Muscle layer of colon (tissue), 2 donors: ENCODE results near the gene PTPN13.

ENCODE experiments used
- H3K27ac ChIP-seq: one replicate; pipeline ENCODE4 v1.7.0; 2013; ENCODE audit warnings: low read depth, mild to moderate bottlenecking, low read length, moderate library complexity
- H3K27me3 ChIP-seq, 2 donors: one replicate each; pipeline ENCODE4 v1.7.0; 2013; ENCODE audit warnings: low read length in 2 of 2, mild to moderate bottlenecking in 2 of 2; ENCODE audit not compliant: insufficient read depth in 2 of 2, control insufficient read depth in 1 of 2
- H3K36me3 ChIP-seq: one replicate; pipeline ENCODE4 v1.7.0; 2013; ENCODE audit warnings: mild to moderate bottlenecking, low read length; ENCODE audit not compliant: insufficient read depth
- H3K4me1 ChIP-seq: one replicate; pipeline ENCODE4 v1.7.0; 2013; ENCODE audit warnings: mild to moderate bottlenecking, low read length; ENCODE audit not compliant: insufficient read depth
- H3K4me3 ChIP-seq, 2 donors: one replicate each; pipeline ENCODE4 v1.7.0; 2013; ENCODE audit warnings: low read length in 2 of 2, low read depth in 1 of 2, mild to moderate bottlenecking in 1 of 2, moderate library complexity in 1 of 2
- H3K9ac ChIP-seq: one replicate; pipeline ENCODE4 v1.7.0; 2013; ENCODE audit warnings: low read length
- H3K9me3 ChIP-seq: one replicate; pipeline ENCODE4 v1.7.0; 2013; ENCODE audit warnings: mild to moderate bottlenecking, low read length
- donor health status: abdominal sarcoma.
- donor health status: Adenocarcinoma of cecum.

PTPN13 gene

GRCh38 chr4:86563416-86563815 lies 30.7 kb upstream of the PTPN13 start:
- Histone ChIP-seq H3K27me3 (no peaks in the 10 kb centered on the region), H3K4me1 (no peaks in the 10 kb centered on the region), H3K9me3 (no peaks in the 10 kb centered on the region), H3K36me3 (no peaks in the 10 kb centered on the region), H3K4me3 (no peak overlapping the region), H3K27ac (no peak overlapping the region), H3K9ac (no peak overlapping the region)

- Histone ChIP-seq H3K9me3 (no peaks in the 10 kb centered on the region), H3K9ac (no peak overlapping the region), H3K36me3 (no peaks in the 10 kb centered on the region), H3K27ac (no peak overlapping the region), H3K27me3 (no peaks in the 10 kb centered on the region), H3K4me3 (no peak overlapping the region), H3K4me1 (no peaks in the 10 kb centered on the region)
Observed at GRCh38 chr4:86564795-86565194, 29.3 kb upstream of the PTPN13 start.

GRCh38 chr4:86565651-86566050 lies 28.5 kb upstream of the PTPN13 start:
- no peaks in the 10 kb centered on the region for H3K27me3 ChIP-seq
- no peaks in the 10 kb centered on the region for H3K9me3 ChIP-seq
- H3K4me3 ChIP-seq: no peak overlapping the region
- no peaks in the 10 kb centered on the region for H3K4me1 ChIP-seq
- H3K27ac ChIP-seq: no peak overlapping the region
- H3K9ac ChIP-seq: no peak overlapping the region
- no peaks in the 10 kb centered on the region for H3K36me3 ChIP-seq

GRCh38 chr4:86569103-86569870 lies 24.8 kb upstream of the PTPN13 start:
- Histone ChIP-seq H3K9ac (no peak overlapping the region), H3K27ac (no peak overlapping the region), H3K9me3 (no peaks in the 10 kb centered on the region), H3K4me3 (no peak overlapping the region), H3K4me1 (no peaks in the 10 kb centered on the region), H3K27me3 (no peaks in the 10 kb centered on the region), H3K36me3 (no peaks in the 10 kb centered on the region)

- H3K4me3 ChIP-seq: no peak overlapping the region
- no peak overlapping the region for H3K9ac ChIP-seq
- no peaks in the 10 kb centered on the region for H3K36me3 ChIP-seq
- H3K4me1 ChIP-seq: no peaks in the 10 kb centered on the region
- H3K27me3 ChIP-seq: no peaks in the 10 kb centered on the region
- no peak overlapping the region for H3K27ac ChIP-seq
- H3K9me3 ChIP-seq: no peaks in the 10 kb centered on the region
Observed at GRCh38 chr4:86579941-86580340, 14.2 kb upstream of the PTPN13 start.

- no peak overlapping the region for H3K27ac ChIP-seq
- no peaks in the 10 kb centered on the region for H3K9me3 ChIP-seq
- H3K4me3 ChIP-seq: no peak overlapping the region
- no peaks in the 10 kb centered on the region for H3K27me3 ChIP-seq
- H3K4me1 ChIP-seq: no peaks in the 10 kb centered on the region
- no peaks in the 10 kb centered on the region for H3K36me3 ChIP-seq
- H3K9ac ChIP-seq: no peak overlapping the region
Observed at GRCh38 chr4:86582410-86582809, 11.7 kb upstream of the PTPN13 start.

GRCh38 chr4:86586160-86586572 lies 7.9 kb upstream of the PTPN13 start:
- Histone ChIP-seq H3K36me3 (no peaks in the 10 kb centered on the region), H3K4me1 (no peaks in the 10 kb centered on the region), H3K9me3 (no peaks in the 10 kb centered on the region), H3K27ac (no peak overlapping the region), H3K9ac (no peak overlapping the region), H3K4me3 (no peak overlapping the region), H3K27me3 (no peaks in the 10 kb centered on the region)

GRCh38 chr4:86586626-86587380 lies 7.3 kb upstream of the PTPN13 start:
- no peaks in the 10 kb centered on the region for H3K4me1 ChIP-seq
- H3K9ac ChIP-seq: no peak overlapping the region
- H3K4me3 ChIP-seq: no peak overlapping the region
- no peak overlapping the region for H3K27ac ChIP-seq
- H3K9me3 ChIP-seq: no peaks in the 10 kb centered on the region
- H3K27me3 ChIP-seq: no peaks in the 10 kb centered on the region
- no peaks in the 10 kb centered on the region for H3K36me3 ChIP-seq

- Histone ChIP-seq H3K27ac (no peak overlapping the region), H3K36me3 (no peaks in the 10 kb centered on the region), H3K9ac (no peak overlapping the region), H3K4me1 (no peaks in the 10 kb centered on the region), H3K27me3 (no peaks in the 10 kb centered on the region), H3K4me3 (no peak overlapping the region), H3K9me3 (no peaks in the 10 kb centered on the region)
Observed at GRCh38 chr4:86587381-86588140, 6.6 kb upstream of the PTPN13 start.

- H3K27me3 ChIP-seq: no peaks in the 10 kb centered on the region
- no peak overlapping the region for H3K4me3 ChIP-seq
- no peaks in the 10 kb centered on the region for H3K36me3 ChIP-seq
- H3K9me3 ChIP-seq: no peaks in the 10 kb centered on the region
- no peak overlapping the region for H3K9ac ChIP-seq
- peaks cover 6% of the 10 kb centered on the region for H3K4me1 ChIP-seq
- H3K27ac ChIP-seq: no peak overlapping the region
Observed at GRCh38 chr4:86592553-86593249, 1.4 kb upstream of the PTPN13 start.
